ENCODE results near the gene POFUT2.

DNA sequence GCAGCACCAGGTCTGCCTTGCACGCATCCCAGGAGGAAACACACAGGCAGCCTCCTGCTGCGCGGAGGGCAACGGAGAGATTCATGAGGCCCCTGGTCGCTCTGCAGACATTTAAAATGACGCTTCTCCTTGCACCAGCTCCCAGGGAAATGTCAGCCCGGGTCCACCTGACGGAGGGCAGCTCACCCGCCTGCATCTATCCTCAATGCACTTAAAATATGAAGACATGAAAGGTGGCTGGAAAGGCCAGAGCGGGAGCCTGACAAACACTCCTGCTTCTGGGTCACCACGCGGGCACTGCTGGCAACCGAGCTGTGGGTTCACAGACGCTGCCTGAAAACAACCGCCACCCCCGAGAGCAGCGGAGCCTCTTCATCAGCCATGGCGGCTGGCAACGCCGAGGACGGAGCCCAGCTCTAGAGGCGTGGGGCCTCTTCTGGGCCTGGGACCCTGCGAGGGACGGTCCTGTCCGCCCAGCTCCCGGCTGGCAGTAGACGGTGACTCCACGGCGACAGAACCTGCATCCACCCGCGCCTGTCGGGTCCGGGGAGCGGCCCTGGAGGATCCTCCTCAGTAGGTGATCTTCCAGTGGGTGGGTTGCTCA is 22.7 kb downstream of the POFUT2 start:
- TF ChIP-seq, protein P1, sequence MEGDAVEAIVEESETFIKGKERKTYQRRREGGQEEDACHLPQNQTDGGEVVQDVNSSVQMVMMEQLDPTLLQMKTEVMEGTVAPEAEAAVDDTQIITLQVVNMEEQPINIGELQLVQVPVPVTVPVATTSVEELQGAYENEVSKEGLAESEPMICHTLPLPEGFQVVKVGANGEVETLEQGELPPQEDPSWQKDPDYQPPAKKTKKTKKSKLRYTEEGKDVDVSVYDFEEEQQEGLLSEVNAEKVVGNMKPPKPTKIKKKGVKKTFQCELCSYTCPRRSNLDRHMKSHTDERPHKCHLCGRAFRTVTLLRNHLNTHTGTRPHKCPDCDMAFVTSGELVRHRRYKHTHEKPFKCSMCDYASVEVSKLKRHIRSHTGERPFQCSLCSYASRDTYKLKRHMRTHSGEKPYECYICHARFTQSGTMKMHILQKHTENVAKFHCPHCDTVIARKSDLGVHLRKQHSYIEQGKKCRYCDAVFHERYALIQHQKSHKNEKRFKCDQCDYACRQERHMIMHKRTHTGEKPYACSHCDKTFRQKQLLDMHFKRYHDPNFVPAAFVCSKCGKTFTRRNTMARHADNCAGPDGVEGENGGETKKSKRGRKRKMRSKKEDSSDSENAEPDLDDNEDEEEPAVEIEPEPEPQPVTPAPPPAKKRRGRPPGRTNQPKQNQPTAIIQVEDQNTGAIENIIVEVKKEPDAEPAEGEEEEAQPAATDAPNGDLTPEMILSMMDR (IDR thresholded peaks at IDR 0.05 in 4 of 5, conservative IDR thresholded peaks at IDR 0.05 in 1 of 5), result no peak
- no peak for TF ChIP-seq POLR2A (IDR thresholded peaks at IDR 0.05)

Data from gastrocnemius medialis (tissue), 4 donors.